Left lobe of liver (tissue), 2 donors: Measurements from ENCODE around the gene MIF4GD. TPM values are rescaled to one million over a fixed set of nuclear protein-coding genes. Genes with fewer than 3 reads are reported as not detected.
A peak's percentile ranks its signal among the peaks of the same experiment; 100 is the strongest.
"Not testable (repeated sequence)": the region's sequence is repeated elsewhere in the genome, so short reads cannot be mapped to it uniquely, and the experiment has no call there.

Experiments used
- ATAC-seq: fragments of 200-7000 bp; cut with Tn5 transposase; one replicate; pipeline ENCODE4 v1.9.1; 2020; ENCODE audit warnings: mild to moderate bottlenecking, moderate library complexity
- DNase-seq: peaks from one replicate; pipeline ENCODE4 v3.0.0-alpha.2; 2020; ENCODE audit warnings: low spot score
- total RNA-seq: library from RNA; stranded (reverse); gene quantifications from one replicate; pipeline ENCODE4 v1.2.1, GENCODE V29; 2021
- donor health status: DM: no; HTN: no; CAD: no; lungs with moderate emphysema.
- donor health status: DM: no; HTN: yes; CAD: no.

MIF4GD gene
- total RNA-seq, 1 donor from 2014 or later, result 7.7 TPM

GRCh38 chr17:75289115-75289831 lies 18.2 kb upstream of the MIF4GD start, which contains the start of gene SLC25A19:
TSS of gene SLC25A19 (minus strand) at chr17:75289433. CDS start at chr17:75286764, 2,669 bp downstream.
- DNase-seq (peak; percentile 99), ATAC-seq (peak; percentile 94)

- DNase-seq, result no peak
- peak; percentile 67 for ATAC-seq
These were observed 17.7 kb upstream of the MIF4GD start for GRCh38 chr17:75288770-75289114.

- DNase-seq (no peak), ATAC-seq (no peak)
These were observed 17.3 kb upstream of the MIF4GD start for GRCh38 chr17:75288359-75288758.

GRCh38 chr17:75287221-75287620 lies 16.2 kb upstream of the MIF4GD start:
- DNase-seq (no peak), ATAC-seq (no peak)

- DNase-seq, result no peak
- no peak for ATAC-seq
These were observed 14.1 kb upstream of the MIF4GD start for GRCh38 chr17:75285123-75285522.

GRCh38 chr17:75280189-75280588 lies 9.2 kb upstream of the MIF4GD start:
- not testable (repeated sequence) for ATAC-seq, DNase-seq

- DNase-seq (no peak), ATAC-seq (no peak)
These were observed 6.6 kb upstream of the MIF4GD start for GRCh38 chr17:75277664-75278071.

GRCh38 chr17:75273977-75274708 lies 3.1 kb upstream of the MIF4GD start:
- no peak for ATAC-seq

GRCh38 chr17:75272848-75273184 lies 1.8 kb upstream of the MIF4GD start:
- no peak for ATAC-seq
- no peak for DNase-seq

More at GRCh38 chr17:75273977-75274708, 3.1 kb upstream of the MIF4GD start:
- DNase-seq, result no peak

GRCh38 chr17:75271955-75272847 lies 1.2 kb upstream of the MIF4GD start:
- no peak for ATAC-seq

GRCh38 chr17:75271233-75271954 lies 363 bp upstream of the MIF4GD start:
- DNase-seq, result peak; percentile 83
- peak; percentile 88 for ATAC-seq

More at GRCh38 chr17:75271955-75272847, 1.2 kb upstream of the MIF4GD start:
- DNase-seq, result peak; percentile 51

GRCh38 chr17:75270218-75270965 lies 639 bp downstream of the MIF4GD start:
- peak; percentile 76 for DNase-seq
- peak; percentile 61 for ATAC-seq

- no peak for ATAC-seq
- DNase-seq, result no peak
These were observed 1.2 kb downstream of the MIF4GD start for GRCh38 chr17:75269844-75270217.

- ATAC-seq, result no peak
- DNase-seq, result no peak
These were observed 3.4 kb downstream of the MIF4GD start for GRCh38 chr17:75267411-75268232.

GRCh38 chr17:75267153-75267410 lies 3.9 kb downstream of the MIF4GD start:
- no peak for ATAC-seq

GRCh38 chr17:75266316-75267152 lies 4.5 kb downstream of the MIF4GD start:
- DNase-seq, result no peak
- ATAC-seq, result no peak

More at GRCh38 chr17:75267153-75267410, 3.9 kb downstream of the MIF4GD start:
- no peak for DNase-seq

GRCh38 chr17:75265614-75266315 lies 5.3 kb downstream of the MIF4GD start:
- ATAC-seq (no peak), DNase-seq (no peak)

GRCh38 chr17:75263055-75263454 lies 8.0 kb downstream of the MIF4GD start:
- no peak for ATAC-seq
- no peak for DNase-seq
